GM18868 (cell line): ENCODE results near the gene ZNF3.

Experiments used
- ATAC-seq: cut with Tn5 transposase; IDR thresholded peaks from one replicate; pipeline ENCODE4 v1.9.1; 2021; ENCODE audit warnings: mild to moderate bottlenecking, moderate library complexity; ENCODE audit not compliant: unreplicated experiment

Gene ZNF3

DNA sequence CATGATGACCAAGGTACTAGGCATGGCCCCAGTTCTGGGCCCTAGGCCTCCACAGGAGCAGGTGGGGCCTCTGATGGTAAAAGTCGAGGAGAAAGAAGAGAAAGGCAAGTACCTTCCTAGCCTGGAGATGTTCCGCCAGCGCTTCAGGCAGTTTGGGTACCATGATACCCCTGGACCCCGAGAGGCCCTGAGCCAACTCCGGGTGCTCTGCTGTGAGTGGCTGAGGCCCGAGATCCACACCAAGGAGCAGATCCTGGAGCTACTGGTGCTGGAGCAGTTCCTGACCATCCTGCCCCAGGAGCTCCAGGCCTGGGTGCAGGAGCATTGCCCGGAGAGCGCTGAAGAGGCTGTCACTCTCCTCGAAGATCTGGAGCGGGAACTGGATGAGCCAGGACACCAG lies 24.5 kb downstream of the ZNF3 start:
- ATAC-seq = no peak

DNA sequence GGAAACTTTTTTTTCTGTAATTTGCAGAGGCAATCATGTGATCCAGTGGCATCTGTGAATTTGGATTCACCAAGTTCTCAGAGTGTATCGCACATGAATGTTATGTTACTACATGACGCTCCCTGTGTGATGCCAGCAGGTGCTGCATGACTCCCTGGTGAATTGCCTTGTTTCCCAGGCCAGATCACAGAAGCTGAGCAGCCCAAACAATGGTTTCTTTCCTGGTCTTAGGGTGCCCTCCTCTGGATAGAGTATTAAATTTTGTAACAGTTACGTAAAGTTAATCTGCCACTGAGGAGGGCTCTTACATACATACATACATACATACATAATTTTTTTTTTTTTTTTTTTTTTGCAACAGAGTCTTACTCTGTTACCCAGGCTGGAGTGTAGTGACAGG lies 28.3 kb downstream of the ZNF3 start:
- no peak for ATAC-seq

DNA sequence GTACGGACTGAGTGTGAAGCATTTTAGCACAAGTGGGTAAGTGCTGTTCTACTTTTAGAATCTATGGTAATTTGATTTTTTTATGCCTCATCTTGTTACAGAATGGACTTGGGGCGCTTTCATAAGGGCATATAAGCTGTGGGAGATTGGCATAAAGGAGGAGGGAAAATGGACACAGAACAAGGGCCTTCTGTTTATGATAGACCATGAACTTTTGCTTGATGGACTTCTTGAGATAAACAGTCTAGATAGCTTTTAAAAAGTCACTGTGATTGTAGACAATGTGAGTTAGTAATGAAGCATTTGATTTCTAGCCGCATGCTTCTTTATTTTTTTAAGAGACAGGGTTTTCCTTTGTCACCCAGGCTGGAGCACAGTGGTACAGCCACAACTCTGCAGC lies 29.9 kb downstream of the ZNF3 start:
- no peak for ATAC-seq

DNA sequence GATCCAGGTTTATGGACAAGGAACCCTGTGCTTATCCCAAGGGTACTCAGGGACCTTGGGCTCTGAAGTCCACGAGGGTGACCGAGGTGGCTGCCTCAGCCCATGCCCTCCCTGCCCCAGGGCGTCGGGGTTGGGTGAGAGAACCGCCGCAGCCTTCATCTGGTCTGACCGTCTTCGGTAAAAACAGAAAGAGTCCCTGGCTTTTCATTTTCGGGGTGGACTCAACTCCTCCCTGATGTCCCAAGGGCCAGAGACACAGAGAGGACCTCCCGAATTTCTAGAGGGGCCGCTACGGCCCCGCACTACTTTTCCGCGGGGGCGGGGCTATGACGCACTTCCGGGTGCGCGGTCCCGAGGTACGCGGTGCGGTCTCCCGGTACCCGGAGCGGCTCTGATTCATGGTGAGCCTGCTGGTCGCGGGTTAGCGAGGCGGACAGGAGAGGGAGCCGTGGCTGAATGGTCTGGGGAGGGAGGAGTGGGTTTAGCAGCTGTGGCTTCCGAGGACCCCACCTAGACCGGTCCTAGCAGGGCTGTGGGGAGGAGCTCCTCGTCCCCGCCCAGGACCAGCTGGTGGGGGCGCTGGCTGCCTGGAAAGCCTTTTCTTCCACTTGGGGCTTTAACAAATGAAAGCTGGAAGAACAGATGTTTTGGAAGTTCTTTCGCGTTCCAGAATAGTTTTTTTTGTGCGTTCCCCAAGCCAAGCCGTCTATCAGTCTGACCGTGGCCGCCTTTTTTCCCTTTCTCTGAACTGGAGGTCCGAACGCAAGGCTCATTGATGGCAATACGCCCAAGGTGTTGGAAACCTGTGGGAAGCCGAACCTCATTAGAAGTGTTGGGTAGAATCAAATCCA lies 31.9 kb downstream of the ZNF3 start, which contains the start of gene ZSCAN21:
Gene ZSCAN21 (plus strand): TSS at position 334 of the 851 bp plus-strand sequence. CDS start 7,233 bp downstream, outside the sequence.
- ATAC-seq = peak; percentile 94

DNA sequence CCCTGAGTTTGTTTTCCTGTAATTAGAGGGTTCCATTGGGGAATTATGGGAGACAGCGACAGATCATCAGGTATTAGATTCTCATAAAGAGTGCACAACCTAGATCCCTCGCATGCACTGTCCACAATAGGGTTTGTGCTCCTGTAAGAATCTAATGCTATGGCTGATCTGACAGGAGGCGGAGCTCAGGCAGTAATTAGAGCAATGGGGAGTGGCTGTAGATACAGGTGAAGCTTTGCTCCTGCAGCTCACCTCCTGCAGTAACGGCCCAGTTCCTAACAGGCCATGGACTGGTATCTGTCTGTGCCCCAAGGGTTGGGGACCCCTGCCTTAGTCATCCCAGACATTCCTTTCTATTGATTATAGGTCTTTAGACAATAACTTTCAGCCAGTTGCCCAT lies 32.8 kb downstream of the ZNF3 start:
- no peak for ATAC-seq

DNA sequence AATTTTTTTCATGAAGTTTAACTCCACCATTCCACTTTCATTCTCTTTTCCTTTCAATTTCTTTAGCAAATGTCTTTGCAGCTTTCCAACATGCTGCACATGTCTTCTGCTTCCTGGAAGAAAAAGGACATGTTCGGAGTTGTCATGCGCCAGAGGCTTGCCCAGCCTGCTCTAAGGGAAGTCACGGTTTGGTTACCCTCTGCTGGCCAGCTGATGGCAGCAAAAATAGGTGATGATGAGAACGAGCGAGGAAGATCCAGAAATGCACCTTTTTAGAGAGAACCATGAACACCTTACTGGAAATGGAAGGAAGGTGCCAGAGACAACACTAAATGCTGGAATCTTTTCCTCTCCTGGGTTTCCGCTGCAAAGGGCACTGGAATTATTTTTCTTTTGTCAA lies 36.8 kb downstream of the ZNF3 start:
- no peak for ATAC-seq

DNA sequence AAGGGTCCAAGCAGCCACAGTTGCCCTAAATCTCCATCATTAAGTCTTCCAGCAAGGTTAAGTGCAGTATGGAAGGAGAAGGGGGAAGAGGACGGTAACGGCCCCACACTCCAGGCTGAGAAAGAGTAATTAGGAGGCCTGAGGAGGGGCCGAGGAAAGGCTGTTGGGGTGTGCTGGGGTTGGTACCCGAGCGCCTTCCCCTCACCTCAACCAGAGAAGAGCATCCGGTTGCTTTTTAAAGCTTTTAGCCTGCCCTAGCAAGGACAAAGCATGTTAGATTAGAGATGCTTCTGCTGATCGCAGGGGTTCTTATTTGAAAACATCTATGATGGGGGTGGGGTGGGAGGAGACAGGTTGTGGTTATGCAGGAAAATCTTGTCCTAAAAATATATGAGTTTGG lies 40.9 kb downstream of the ZNF3 start:
- no peak for ATAC-seq

DNA sequence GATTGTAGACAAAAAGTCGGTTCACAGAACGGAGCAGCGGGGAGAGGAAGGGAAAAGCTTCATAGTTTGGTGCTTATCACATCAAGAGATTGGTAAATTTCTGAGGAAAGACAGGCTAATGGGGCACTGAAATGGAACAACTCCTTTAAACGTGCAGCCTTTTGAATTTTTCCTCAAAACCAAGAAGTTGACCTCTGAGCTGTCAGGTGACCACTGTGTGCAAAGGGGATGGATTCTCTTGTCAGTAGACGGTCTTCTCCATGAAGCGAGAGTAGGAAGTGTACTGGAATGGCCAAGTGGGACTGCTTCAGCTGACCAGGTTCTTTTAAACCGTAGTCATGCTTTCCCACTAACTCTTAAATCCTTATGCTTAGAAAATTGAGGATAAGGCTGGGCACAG lies 43.2 kb downstream of the ZNF3 start:
- ATAC-seq = no peak

DNA sequence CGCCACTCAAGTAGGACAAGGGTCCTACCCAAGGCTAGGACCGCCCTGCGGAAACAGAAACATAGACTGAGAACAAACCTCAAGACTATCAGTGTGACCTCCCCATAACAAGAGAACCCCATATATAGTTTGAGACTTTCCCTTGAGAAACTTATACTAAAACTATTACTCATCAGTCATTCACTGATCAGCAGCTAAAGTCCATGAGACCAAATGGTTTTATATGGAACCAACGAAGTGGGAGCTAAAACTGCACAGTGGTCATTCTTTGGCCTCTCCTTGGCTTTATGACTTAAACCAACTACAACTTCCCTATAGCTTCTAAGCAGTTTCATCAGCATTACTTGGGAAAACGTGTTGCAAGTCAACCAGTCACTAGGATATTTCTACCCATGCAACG lies 45.6 kb downstream of the ZNF3 start:
- ATAC-seq = no peak

DNA sequence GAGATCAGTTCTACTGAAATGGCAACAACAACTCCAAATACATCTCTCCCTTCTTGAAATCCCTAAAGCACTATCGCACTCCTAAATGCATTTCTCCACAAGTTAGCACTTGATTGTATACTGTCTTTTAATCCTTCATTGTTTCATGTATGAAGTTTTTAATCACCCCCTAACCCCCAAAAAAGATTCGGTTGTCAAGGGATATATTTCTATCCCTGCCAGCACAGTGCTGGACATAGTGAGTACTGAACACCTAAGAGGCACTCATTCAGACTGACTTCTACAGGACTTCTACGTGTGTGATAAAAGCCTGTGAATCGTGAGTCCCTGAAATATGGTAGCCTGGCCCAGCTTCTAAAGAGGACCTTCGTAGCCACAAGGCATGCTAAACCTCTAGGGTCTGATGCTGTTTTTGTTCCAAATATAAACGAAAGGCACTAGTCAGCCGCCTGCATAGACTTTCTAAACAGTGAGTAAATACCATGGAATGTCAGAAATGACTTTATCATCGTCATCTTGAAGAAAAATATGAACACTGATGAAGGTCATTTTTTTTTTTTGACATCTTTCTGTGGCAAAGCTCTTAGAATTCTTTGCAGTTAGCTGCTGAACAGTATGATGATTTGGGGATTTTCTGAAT lies 46.5 kb downstream of the ZNF3 start:
- no peak for ATAC-seq

DNA sequence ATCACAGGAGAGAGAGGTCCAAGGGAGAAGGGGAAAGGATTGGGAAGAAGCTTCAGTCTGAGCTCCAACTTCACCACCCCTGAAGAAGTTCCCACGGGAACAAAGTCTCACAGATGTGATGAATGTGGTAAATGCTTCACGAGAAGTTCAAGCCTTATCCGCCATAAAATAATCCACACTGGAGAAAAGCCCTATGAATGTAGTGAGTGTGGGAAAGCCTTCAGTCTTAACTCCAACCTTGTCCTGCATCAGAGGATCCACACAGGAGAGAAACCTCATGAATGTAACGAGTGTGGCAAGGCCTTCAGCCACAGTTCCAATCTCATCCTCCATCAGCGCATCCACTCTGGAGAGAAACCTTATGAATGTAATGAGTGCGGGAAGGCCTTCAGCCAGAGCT lies 48.0 kb downstream of the ZNF3 start:
- ATAC-seq = no peak

DNA sequence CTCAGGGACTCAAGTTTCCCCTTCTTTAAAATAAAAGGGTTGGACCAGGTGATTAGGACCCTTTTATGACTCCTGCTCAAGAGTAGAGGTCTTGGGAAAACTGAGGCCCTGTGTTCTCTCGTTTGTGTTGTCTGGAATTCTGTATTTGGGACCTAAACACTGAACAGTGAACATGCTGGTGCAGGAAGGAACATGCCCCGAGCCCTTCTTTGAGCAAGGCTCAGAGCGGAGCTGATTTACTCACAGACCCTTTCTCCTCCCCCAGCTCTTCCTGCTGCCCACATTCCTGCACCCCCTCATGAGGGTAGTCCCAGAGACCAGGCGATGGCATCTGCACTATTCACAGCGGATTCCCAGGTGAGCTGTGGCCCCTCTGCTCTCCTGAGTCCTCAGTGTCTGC lies 51.9 kb downstream of the ZNF3 start:
- ATAC-seq = no peak

DNA sequence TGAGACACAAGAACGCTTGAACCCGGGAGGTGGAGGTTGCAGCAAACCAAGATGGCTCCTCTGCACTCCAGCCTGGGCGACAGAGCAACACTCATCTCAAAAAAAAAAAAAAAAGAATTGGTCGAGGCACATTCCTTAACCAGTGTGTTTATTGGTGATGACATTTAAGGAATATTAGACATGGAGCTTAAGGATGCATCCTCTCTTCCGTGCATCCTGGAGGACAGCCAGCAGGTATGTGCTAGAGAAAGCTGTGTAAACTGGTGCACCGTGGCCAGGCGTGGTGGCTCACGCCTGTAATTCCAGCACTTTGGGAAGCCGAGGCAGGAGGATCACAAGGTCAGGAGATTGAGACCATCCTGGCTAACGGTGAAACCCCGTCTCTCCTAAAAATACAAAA lies 54.3 kb downstream of the ZNF3 start:
- no peak for ATAC-seq

DNA sequence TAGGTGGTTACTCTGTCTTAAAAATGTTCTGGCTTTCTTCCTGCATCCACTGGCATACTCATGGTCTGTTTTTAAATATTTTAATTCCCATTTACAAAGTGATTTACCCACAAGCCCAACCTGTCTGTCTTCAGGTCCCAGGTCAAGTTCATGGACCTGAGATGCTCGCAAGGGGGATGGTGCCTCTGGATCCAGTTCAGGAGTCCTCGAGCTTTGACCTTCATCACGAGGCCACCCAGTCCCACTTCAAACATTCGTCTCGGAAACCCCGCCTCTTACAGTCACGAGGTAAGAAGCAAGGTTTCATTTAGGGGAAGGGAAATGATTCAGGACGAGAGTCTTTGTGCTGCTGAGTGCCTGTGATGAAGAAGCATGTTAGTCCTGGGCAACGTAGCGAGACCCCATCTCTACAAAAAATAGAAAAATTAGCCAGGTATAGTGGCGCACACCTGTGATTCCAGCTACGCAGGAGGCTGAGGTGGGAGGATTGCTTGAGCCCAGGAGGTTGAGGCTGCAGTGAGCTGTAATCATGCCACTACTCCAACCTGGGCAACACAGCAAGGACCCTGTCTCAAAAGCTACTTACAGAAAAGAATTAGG lies 57.4 kb downstream of the ZNF3 start:
- ATAC-seq = no peak

DNA sequence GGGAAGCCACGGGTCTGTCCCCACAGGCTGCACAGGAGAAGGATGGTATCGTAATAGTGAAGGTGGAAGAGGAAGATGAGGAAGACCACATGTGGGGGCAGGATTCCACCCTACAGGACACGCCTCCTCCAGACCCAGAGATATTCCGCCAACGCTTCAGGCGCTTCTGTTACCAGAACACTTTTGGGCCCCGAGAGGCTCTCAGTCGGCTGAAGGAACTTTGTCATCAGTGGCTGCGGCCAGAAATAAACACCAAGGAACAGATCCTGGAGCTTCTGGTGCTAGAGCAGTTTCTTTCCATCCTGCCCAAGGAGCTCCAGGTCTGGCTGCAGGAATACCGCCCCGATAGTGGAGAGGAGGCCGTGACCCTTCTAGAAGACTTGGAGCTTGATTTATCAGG lies 58.0 kb downstream of the ZNF3 start:
- no peak for ATAC-seq

DNA sequence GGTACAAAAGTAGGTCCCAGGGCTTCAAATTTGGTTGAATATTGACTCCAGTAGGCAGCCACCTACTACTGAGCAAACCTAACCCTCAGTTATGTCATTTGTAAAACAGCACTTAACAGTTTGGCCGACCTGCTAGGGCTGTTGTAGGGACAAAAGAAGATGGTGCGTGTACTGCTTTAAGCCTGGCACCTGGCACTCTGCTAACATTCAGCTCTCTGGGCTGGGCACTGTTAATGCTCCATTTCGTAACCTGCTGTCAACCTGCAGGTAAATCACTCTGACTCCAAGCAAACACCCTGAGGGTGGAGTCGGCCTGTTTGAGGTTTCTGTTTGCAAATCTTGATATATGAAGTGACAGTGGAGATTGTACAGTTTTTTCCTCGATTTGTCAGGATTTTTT lies 58.9 kb downstream of the ZNF3 start:
- ATAC-seq = no peak

DNA sequence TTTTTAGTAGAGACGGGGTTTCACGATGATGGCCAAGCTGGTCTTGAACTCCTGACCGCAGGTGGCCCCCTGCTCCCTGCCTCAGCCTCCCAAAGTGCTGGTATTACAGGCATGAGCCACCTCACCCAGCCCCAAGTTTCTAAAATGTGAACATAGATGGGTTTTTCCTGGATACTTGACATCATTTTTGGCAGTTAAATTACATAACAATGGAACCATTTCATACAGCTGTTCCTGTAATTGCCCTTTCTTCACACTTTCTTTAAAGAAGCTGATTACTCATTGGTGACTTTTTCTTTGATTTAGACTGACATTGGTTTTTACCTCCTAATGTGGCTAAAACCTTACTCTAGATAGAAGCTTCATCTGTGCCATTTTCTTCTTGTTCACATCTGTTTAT lies 60.2 kb downstream of the ZNF3 start:
- no peak for ATAC-seq
